GM19099 (cell line): ENCODE data around the gene EIF1AY.

ENCODE experiments used
- POLR2A ChIP-seq: IDR thresholded peaks from 3 replicates; pipeline ENCODE4 v1.6.1; 2011; ENCODE audit warnings: low read depth; ENCODE audit not compliant: insufficient read length; ENCODE audit errors: extremely low read depth

The EIF1AY gene, protein sequence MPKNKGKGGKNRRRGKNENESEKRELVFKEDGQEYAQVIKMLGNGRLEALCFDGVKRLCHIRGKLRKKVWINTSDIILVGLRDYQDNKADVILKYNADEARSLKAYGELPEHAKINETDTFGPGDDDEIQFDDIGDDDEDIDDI

DNA sequence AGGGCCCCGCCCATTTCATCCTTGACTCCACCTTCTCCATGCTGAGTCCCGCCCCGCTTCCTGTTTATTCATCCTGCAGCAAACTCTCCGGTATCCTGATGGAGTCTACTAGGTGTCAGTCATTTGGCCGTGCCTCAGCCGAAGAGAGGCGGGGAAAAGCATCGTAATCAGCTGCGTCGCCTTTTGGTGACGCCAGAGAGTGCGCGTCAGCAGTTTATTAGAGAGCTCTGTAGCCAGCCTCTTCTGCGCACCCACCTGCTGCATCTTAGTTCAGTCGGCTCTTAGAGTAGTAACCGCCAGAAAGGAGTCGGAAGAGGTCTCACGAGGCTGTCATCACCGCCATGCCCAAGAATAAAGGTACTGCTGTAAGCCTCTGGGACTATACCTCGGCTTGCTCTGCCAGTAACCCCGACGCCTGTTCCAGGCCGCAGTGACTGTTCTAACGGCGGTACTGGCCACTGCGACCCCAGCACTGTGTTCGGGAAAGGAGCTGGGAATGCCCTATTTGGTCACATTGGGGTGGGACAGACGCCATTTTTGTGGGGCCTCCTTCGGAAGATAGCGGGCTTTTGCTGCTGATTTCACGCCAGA lies at the start of gene EIF1AY:
TSS of gene EIF1AY (plus strand) at position 246 of the 591 bp plus-strand sequence. CDS start at position 342, 96 bp downstream.
- no peak for TF ChIP-seq POLR2A

DNA sequence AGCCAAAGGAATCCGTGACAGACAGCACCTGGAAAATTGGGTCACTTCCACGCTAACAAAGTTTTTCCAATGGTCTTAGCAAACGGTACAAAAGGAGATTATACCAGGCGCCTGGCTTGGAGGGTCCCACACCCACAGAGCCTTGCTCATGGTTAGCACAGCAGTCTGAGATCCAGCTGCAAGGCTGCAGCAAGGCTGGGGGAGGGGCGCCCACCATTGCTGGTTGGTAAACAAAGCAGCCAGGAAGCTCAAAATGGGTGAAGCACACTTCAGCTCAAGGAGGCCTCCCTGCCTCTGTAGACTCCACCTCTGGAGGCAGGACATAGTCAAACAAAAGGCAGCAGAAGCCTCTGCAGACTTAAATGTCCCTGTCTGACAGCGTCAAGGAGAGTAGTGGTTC lies 47.1 kb upstream of the EIF1AY start:
- no peak for TF ChIP-seq POLR2A

DNA sequence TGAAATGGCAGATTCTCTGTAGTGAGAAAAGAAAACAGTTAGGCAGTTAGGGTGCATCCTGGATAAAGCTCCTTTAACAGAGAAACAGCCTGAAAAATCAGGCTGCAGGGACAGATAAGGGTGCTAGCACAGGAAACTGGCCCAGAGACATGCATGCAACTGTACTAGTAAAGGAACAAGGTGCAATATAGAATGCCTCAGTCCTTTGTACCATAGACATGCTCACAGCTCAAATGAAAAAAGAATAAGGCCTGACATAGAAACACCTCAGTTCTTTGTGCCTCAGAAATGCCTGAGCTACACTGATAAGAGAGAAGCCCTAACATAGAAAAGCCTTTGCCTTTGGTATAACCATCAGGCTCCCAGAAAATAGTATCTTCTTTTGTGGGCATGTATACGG lies 37.4 kb upstream of the EIF1AY start:
- no peak for TF ChIP-seq POLR2A

DNA sequence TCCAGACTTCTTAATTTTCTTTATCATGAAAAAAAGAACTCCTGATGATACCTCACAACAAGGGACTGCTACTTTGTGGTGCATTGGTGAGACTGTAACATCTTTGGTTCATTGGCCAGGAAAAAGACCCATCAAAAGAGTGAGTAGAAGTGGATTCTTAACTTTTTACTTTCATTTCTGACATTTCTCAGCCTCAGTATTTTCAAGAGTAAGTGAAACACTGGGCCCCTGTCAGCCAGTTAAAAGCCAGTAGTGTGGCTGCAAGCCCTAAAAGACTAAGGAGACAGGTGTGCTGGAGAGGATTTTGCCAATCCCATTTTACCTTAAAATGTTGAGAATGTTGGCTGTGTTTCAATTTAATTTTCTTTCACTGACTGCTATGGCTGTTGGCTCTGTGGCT lies 36.6 kb upstream of the EIF1AY start:
- TF ChIP-seq POLR2A, result no peak

DNA sequence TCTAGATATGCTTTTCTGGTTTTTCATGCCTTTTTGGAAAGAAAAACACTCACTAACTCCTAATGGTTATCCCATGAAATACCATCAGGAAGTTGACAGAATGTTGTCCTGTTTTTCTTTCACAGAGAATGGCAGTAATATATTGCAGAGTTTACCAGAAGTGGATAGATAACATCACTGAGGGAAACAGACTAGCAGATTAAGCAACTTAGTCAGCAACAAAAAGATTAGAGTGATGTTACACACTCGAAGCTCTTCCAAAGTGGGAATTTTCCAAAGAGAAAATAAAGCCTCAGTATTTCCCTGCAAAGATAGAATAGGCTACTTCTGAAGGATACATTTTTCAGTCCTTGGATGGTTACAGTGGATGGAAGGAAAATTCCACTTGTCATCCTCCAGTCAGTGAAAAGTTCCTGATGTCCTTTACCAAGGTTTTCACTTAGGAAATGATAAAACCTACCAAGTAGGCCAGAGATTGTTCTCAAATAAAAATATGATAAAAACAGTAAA lies 31.1 kb upstream of the EIF1AY start:
- TF ChIP-seq POLR2A, result no peak

DNA sequence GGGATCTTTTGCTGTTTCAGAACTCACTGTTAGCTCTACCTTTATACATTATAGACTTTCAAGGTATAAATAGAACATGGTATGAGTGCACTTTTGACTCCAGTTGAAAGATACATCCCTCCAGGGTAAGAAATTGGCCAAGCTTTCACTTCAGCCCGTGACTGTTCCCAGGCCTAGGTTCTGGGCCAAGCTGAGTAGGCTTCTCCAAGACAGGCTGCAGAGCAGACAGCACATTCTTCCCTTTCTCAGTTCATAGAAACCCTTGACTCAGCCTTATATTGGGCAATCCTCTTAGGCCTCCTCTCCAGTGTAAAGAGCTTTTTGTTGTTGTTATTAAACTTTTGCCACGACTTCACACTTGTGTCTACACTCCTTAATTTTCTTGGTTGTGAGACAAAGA lies 29.5 kb upstream of the EIF1AY start:
- TF ChIP-seq POLR2A, result no peak

DNA sequence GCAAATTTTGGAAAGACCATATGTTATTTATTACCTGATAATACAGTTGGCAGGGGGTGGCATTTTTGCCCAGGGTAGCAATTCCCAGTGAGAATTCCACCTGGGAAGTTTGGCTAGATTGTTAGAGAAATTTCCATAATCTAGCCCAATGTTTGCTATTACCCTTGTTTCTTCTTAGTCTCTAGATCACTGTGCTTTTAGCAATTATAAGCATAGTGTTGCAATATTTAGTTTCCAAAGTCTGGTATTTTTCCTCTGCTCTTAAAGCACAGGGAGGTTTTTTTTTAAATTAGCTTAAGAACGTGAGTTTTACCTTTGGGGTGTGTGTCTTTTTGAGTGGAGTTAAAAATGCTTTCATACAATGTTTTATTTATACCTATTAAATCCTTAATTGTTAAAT lies 26.3 kb upstream of the EIF1AY start:
- no peak for TF ChIP-seq POLR2A

DNA sequence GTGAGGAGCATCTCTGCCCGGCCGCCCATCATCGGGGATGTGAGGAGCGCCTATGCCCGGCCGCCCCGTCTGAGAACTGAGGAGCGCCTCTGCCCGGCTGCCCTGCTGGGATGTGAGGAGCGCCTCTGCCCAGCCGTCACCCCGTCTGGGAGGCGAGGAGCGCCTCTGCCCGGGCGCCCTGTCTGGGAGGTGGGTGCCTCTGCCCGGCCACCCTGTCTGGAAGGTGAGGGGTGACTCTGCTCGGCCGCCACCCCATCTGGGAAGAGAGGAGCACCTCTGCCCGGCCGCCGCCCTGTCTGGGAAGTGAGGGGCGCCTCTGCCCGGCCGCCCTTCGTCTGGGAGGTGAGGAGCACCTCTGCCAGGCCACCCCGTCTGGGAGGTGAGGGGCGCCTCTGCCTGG lies 23.7 kb upstream of the EIF1AY start:
- no peak for TF ChIP-seq POLR2A

DNA sequence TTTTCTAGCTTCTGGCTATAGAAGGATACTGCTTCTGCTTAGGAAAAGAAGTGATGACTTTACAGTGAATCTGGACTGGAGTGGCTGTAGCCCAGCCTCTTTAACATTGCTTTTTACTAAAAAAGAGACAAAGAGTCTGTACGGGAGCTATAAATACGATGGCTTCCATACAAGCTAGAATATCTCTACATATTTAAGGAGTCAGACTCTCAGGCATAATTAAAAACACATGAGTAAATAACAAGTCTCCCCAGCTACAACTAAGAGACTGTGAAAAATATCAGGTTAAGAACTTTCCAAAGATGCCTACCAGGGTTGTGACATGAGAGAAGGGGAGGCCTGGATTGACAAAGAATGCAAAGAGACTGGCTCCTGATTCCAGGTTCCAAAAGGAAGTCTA lies 19.8 kb upstream of the EIF1AY start:
- TF ChIP-seq POLR2A, result no peak

DNA sequence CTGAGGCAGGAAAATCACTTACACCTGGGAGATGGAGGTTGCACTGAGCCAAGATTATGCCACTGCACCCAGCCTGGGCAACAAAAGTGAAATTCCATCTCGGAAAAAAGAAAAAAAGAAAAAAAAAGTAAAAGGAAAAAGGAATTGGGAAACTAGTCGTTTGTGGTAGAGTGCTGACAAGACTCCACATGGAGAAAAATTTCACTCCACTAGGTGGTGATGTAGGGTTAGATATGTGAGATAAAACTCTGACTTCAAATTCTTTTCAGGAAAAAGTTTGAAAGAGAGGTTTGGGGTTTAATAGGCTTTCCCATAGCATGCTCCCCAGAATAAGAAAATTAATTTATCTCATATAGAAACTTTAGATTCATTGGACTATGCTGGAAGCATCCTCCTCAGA lies 16.9 kb upstream of the EIF1AY start:
- no peak for TF ChIP-seq POLR2A

DNA sequence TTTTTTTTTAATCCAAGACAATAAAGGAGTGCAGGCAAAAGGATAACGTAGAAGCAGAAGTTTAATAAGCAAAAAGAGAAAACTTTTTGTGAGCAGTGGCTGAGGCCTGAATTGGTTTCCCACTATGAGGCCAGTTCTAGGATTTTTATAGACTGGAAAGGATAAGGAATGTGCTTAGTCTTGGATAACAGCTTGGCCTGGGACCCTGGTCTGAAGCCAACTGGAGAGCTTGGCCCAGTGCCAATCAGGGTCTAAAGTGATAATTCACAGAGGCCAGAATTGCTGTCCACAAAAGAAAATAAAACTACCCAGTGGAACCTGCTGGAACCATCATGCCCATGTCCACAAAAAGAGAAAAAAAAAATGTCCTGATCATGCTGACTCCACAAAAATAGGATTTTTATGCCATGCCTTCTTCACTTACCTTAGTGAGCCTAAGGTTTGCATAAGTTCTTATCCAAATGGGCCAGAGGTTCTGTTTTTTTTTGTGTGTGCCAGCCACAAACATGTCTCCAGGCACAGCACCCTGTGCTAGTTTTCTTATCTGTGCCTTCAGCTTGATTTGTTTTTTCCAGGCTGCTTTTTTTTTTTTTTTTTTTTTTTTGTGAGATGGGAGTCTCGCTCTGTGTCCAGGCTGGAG lies 15.6 kb upstream of the EIF1AY start:
- no peak for TF ChIP-seq POLR2A

DNA sequence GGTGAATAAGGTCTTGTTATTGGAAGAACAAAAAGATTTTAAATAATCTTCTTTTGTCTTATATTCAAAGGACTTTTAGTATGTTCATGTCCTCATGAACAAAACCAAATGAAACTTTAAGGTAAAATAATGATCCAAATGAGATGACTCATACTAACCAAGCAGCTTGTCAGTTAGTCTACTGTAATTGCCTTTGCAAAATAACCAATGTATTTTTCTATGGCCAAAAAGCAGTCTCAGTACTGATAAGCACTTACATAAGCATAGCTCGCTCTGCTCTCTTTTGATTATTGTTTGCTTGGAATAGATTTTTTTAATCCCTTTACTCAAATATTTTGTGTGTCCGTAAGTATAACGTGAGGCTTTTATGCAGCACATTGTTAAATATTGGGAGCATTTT lies 4.3 kb upstream of the EIF1AY start:
- no peak for TF ChIP-seq POLR2A

DNA sequence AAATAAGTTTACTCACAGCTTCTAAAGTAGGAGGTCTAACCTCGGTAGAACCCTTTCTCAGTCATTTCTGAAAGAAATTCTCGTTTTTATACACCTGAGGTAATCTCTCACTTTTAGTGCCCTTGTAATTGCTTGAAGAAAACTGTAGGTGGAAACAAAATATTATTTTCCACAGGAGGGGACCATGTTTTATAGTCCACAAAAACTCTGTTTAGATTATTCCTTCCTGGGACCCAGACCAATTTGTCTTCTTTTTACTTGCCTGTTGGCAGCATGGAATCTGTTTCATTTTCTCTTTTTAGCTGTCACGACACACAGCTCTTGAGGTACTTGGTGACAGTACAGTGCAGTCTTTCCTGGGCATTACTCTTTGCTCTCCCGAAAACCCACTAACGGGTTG lies 930 bp downstream of the EIF1AY start:
- no peak for TF ChIP-seq POLR2A

DNA sequence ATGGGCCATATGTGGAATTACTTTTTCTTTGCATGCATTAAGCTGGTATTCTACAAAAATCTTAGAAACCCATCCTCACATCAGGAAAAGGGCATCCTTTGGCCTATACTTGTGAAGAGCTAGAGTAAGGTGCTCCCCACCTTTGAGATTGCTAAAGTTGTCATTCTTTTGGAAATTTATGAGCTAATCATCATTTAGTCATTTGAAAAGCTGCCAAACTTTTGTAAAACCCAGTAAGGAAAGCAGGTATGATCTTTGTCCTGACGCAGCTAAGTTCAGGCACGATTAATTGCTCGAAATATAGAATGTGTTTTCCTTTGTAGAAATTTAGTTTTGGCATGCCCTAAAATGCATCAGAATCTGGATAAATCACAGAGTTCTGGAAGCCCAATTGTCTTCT lies 2.6 kb downstream of the EIF1AY start:
- TF ChIP-seq POLR2A, result no peak

DNA sequence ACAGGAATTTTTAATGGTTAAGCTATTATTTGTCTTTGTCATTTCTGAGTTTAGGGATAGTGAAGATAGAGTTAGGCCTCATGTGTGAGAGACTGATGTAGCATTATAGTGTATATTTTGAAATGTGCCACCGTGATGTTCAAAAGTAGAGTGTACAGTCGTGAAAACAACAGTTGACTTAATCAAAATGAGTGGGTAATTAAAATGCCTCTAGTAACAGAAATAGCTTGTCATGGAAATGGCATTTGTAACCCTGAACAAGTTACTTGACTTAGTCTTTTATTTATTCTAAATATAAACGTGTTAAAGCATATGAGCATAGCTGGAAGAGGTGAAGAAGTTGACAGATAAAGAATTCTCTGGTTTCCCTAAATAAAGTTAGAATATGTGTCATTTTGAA lies 6.1 kb downstream of the EIF1AY start:
- no peak for TF ChIP-seq POLR2A

DNA sequence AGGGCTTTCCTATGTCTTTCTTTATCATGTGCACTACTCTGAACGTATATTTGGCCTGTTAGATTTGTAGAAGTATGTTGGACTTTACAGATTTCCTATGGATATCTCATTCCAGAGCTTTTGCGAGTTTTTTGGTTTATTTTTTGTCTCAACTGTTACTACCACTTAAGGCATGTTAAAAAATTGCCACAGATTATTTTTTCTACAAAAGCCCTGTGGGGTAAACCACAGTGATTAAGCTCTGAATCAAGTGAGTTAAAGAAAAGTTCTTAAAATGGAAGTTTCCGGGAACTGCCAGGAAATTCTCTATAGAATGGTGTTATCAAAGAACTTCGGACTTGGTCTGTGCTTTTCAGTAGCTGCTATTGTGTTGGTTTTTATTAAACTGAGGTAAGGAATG lies 10.6 kb downstream of the EIF1AY start:
- TF ChIP-seq POLR2A, result no peak
